Thoracic aorta (tissue), 2 donors: ENCODE results near the gene GCNT2. TPM values are rescaled to one million over a fixed set of nuclear protein-coding genes. Genes with fewer than 3 reads are reported as not detected.
A peak's percentile ranks its signal among the peaks of the same experiment; 100 is the strongest.
"Not testable (repeated sequence)": the region's sequence is repeated elsewhere in the genome, so short reads cannot be mapped to it uniquely, and the experiment has no call there.

Experiments
- ATAC-seq: fragments of 150-250 bp; one replicate; pipeline ENCODE4 v1.8.0; 2017; ENCODE audit warnings: low read depth; ENCODE audit not compliant: insufficient number of reproducible peaks, low FRiP score
- DNase-seq: peaks from one replicate; pipeline ENCODE4 v3.0.0-alpha.2; 2020; ENCODE audit warnings: low spot score
- H3K27ac ChIP-seq, 2 donors: fragments of 200-600 bp; sonication (generic); 1 replicate in 1 of 2; 2 replicates in 1 of 2; pipeline ENCODE4 v1.5.1; 2016; ENCODE audit warnings: mild to moderate bottlenecking in 2 of 2, moderate library complexity in 2 of 2
- H3K27me3 ChIP-seq: fragments of 200-600 bp; sonication (generic); replicated peaks from 2 replicates; pipeline ENCODE4 v1.6.0; 2016; ENCODE audit warnings: mild to moderate bottlenecking; ENCODE audit not compliant: insufficient read depth
- H3K36me3 ChIP-seq: fragments of 200-600 bp; sonication (generic); one replicate; pipeline ENCODE4 v1.5.1; 2016
- H3K4me1 ChIP-seq, 2 donors: fragments of 200-600 bp; sonication (generic); 1 replicate in 1 of 2; 2 replicates in 1 of 2; pipeline versions ENCODE4 v1.5.1 to v1.6.0; 2016; ENCODE audit warnings: low read depth in 2 of 2, mild to moderate bottlenecking in 1 of 2; ENCODE audit not compliant: control insufficient read depth in 1 of 2
- H3K4me3 ChIP-seq: fragments of 200-600 bp; sonication (generic); 2 replicates; pipeline ENCODE4 v1.5.1; 2016; ENCODE audit warnings: mild to moderate bottlenecking
- H3K9me3 ChIP-seq: fragments of 200-600 bp; sonication (generic); 2 replicates; pipeline ENCODE4 v1.5.1; 2016
- CTCF ChIP-seq: fragments of 200-600 bp; sonication (generic); IDR thresholded peaks from one replicate; pipeline ENCODE4 v1.5.1; 2019; ENCODE audit warnings: antibody characterized with exemption
- total RNA-seq, 2 donors: library from RNA; depleted of rRNA; stranded (reverse); fragments of >200 nt; gene quantifications; one replicate each; pipeline versions ENCODE4 v1.1.0 to v1.2.3, GENCODE V29; 2016

Gene GCNT2
- total RNA-seq, 2 donors from 2014 or later, result 29.1 to 44.9 TPM

- peaks cover 0 to 14% of the 10 kb centered on the region in 2 donors for H3K4me1 ChIP-seq
- no peak for DNase-seq
These were observed 77.2 kb downstream of the GCNT2 start for GRCh38 chr6:10598084-10598960.

GRCh38 chr6:10599046-10599445 is 77.9 kb downstream of the GCNT2 start:
- Histone ChIP-seq H3K27me3 (no peaks in the 10 kb centered on the region), H3K27ac (no peak overlapping the region), H3K4me1 (peaks cover 0 to 14% of the 10 kb centered on the region in 2 donors), H3K4me3 (no peak overlapping the region), H3K36me3 (no peaks in the 10 kb centered on the region), H3K9me3 (no peaks in the 10 kb centered on the region)
- ATAC-seq, result no peak
- no peak for DNase-seq
- TF ChIP-seq CTCF, result no peak

More at GRCh38 chr6:10598084-10598960, 77.2 kb downstream of the GCNT2 start:
- H3K27me3 ChIP-seq, result no peaks in the 10 kb centered on the region
- no peak for ATAC-seq
- H3K4me3 ChIP-seq, result no peak overlapping the region
- no peaks in the 10 kb centered on the region for H3K9me3 ChIP-seq
- no peak for TF ChIP-seq CTCF
- no peaks in the 10 kb centered on the region for H3K36me3 ChIP-seq
- H3K27ac ChIP-seq, result no peak overlapping the region

- peaks cover 0 to 14% of the 10 kb centered on the region in 2 donors for H3K4me1 ChIP-seq
- not testable (repeated sequence) for ATAC-seq, DNase-seq, H3K36me3 ChIP-seq, H3K27me3 ChIP-seq, H3K9me3 ChIP-seq, H3K27ac ChIP-seq, H3K4me3 ChIP-seq
These were observed 79.5 kb downstream of the GCNT2 start for GRCh38 chr6:10600681-10601080.

- Histone ChIP-seq H3K36me3 (no peaks in the 10 kb centered on the region), H3K4me1 (peaks cover 0 to 7% of the 10 kb centered on the region in 2 donors), H3K4me3 (no peak overlapping the region), H3K27ac (no peak overlapping the region), H3K27me3 (no peaks in the 10 kb centered on the region), H3K9me3 (no peaks in the 10 kb centered on the region)
- TF ChIP-seq CTCF, result no peak
- no peak for ATAC-seq
- no peak for DNase-seq
These were observed 82.1 kb downstream of the GCNT2 start for GRCh38 chr6:10603219-10603618.

- Histone ChIP-seq H3K4me1 (peaks cover 22 to 36% of the 10 kb centered on the region in 2 donors), H3K27me3 (no peaks in the 10 kb centered on the region), H3K27ac (peak overlapping the region; percentile 26 to 54), H3K9me3 (no peaks in the 10 kb centered on the region), H3K36me3 (no peaks in the 10 kb centered on the region), H3K4me3 (no peak overlapping the region)
- DNase-seq (no peak), ATAC-seq (no peak)
- no peak for TF ChIP-seq CTCF
These were observed 87.9 kb downstream of the GCNT2 start for GRCh38 chr6:10609038-10609437.
